Measurements from ENCODE around the gene NAXE.

- TF ChIP-seq CTCF (IDR thresholded peaks at IDR 0.05; ENCODE audit: low read length) = peak; percentile 84
- TF ChIP-seq EZH2 (IDR thresholded peaks at IDR 0.05; ENCODE audit: borderline replicate concordance, low read length) = no peak
Measured at GRCh38 chr1:156608036-156608674, 16.6 kb downstream of the NAXE start.
